Astrocyte (in vitro differentiated cells and primary cell): Measurements from ENCODE around the gene PHKG1.

Experiments
- EZH2 ChIP-seq: IDR thresholded peaks from 2 replicates; pipeline ENCODE4 v1.6.1; 2012; ENCODE audit warnings: mild to moderate bottlenecking, low read length, inconsistent platforms; ENCODE audit not compliant: insufficient read depth
- TF ChIP-seq, protein P1 (sequence below): IDR thresholded peaks from 2 replicates; pipeline ENCODE4 v1.5.1; 2011; ENCODE audit warnings: low read depth, mild to moderate bottlenecking, inconsistent platforms, low read length, moderate library complexity; ENCODE audit not compliant: insufficient read depth

GRCh38 chr7:56083150-56083785, 9.5 kb downstream of the PHKG1 start:
- TF ChIP-seq, protein P1, sequence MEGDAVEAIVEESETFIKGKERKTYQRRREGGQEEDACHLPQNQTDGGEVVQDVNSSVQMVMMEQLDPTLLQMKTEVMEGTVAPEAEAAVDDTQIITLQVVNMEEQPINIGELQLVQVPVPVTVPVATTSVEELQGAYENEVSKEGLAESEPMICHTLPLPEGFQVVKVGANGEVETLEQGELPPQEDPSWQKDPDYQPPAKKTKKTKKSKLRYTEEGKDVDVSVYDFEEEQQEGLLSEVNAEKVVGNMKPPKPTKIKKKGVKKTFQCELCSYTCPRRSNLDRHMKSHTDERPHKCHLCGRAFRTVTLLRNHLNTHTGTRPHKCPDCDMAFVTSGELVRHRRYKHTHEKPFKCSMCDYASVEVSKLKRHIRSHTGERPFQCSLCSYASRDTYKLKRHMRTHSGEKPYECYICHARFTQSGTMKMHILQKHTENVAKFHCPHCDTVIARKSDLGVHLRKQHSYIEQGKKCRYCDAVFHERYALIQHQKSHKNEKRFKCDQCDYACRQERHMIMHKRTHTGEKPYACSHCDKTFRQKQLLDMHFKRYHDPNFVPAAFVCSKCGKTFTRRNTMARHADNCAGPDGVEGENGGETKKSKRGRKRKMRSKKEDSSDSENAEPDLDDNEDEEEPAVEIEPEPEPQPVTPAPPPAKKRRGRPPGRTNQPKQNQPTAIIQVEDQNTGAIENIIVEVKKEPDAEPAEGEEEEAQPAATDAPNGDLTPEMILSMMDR: no peak
- no peak for TF ChIP-seq EZH2
